Stomach (tissue), 4 donors: ENCODE results near the gene SEPTIN1.

Experiments
- EP300 ChIP-seq: sonication (generic); formaldehyde crosslinking; IDR thresholded peaks from one replicate; pipeline ENCODE4 v1.6.1; 2017; ENCODE audit warnings: antibody characterized with exemption
- POLR2A ChIP-seq, 4 donors: fragments of 450-650 bp; IDR thresholded peaks; one replicate each; pipeline ENCODE4 v1.6.1; 2016; ENCODE audit warnings: antibody characterized with exemption in 4 of 4, control low read depth in 2 of 4, mild to moderate bottlenecking in 1 of 4, moderate library complexity in 1 of 4
- POLR2AphosphoS5 ChIP-seq, 3 donors: sonication (generic); formaldehyde crosslinking; IDR thresholded peaks; one replicate each; pipeline ENCODE4 v1.6.1; 2016; ENCODE audit warnings: antibody characterized with exemption in 3 of 3
- TF ChIP-seq, protein P1 (sequence below), 7 experiments: fragments of 450-650 bp in 4 of 7; fragments of 200-600 bp in 3 of 7; sonication (generic) in 3 of 7; IDR thresholded peaks; one replicate each; pipeline ENCODE4 v1.5.1; 2016 to 2019; ENCODE audit warnings: antibody characterized with exemption in 7 of 7, control low read depth in 2 of 7, mild to moderate bottlenecking in 1 of 7

DNA sequence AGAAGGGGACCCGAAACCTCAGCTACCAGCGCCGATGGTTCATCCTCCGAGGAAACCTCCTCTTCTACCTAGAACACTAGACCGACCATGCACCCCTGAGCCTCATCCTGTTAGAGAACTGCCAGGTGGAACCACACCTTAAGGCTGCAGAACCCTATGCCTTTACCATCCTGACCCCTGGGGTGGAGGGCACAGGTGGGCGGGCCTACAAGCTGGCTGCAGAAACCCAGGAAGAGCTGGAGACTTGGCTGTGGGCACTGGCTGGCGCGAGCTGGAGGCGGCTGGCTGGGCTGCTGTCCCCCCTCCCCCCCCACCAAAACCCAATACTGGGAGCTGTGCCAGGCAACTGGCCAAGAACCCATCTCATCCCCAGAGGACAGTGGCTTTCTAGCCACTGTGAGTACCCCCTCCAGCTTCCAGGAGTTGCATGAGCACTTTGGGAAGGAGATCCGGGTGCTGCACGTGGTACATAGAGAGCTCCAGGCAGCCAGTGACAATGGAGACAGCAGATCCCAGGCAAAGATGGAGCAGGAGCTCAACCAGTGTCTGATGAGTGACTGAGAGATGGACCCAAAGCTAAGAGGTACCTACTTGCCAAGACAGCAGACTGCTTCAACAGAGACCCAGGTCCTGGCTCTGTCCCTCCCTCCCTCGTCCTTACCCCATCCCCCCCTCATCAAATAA is 25.8 kb downstream of the SEPTIN1 start:
- TF ChIP-seq POLR2A (IDR thresholded peaks at IDR 0.05) (no peak), POLR2AphosphoS5 (IDR thresholded peaks at IDR 0.05) (no peak), EP300 (no peak)
- TF ChIP-seq, protein P1, sequence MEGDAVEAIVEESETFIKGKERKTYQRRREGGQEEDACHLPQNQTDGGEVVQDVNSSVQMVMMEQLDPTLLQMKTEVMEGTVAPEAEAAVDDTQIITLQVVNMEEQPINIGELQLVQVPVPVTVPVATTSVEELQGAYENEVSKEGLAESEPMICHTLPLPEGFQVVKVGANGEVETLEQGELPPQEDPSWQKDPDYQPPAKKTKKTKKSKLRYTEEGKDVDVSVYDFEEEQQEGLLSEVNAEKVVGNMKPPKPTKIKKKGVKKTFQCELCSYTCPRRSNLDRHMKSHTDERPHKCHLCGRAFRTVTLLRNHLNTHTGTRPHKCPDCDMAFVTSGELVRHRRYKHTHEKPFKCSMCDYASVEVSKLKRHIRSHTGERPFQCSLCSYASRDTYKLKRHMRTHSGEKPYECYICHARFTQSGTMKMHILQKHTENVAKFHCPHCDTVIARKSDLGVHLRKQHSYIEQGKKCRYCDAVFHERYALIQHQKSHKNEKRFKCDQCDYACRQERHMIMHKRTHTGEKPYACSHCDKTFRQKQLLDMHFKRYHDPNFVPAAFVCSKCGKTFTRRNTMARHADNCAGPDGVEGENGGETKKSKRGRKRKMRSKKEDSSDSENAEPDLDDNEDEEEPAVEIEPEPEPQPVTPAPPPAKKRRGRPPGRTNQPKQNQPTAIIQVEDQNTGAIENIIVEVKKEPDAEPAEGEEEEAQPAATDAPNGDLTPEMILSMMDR (IDR thresholded peaks at IDR 0.05): no peak
